HG02852 (cell line): ENCODE data around the gene WSCD1.

Source experiments
- ATAC-seq: cut with Tn5 transposase; IDR thresholded peaks from one replicate; pipeline ENCODE4 v1.9.1; 2021; ENCODE audit warnings: mild to moderate bottlenecking, moderate library complexity; ENCODE audit not compliant: unreplicated experiment

WSCD1 gene

GRCh38 chr17:6059406-6059805, 10.8 kb upstream of the WSCD1 start:
- no peak for ATAC-seq

GRCh38 chr17:6061290-6061689, 8.9 kb upstream of the WSCD1 start:
- ATAC-seq: no peak

DNA sequence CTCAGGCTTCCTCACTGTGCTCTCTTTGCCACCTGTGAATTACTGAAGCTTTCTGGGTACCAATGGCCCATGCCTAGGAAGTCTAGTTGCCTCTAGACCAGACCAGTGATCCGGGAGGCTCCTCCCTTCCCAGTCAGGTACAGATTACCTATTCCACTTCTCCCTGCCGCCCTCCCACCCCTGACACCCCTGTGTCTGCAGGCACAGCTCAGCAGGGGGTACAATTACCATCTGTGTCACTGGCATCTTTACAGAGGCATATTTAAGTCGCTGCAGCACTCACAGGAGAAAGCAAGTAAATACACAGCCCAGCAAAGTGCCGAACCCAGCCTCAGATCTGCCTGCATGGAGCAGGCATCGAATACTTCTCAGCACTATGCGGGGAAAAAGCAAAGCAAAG, 5.3 kb upstream of the WSCD1 start:
- no peak for ATAC-seq

DNA sequence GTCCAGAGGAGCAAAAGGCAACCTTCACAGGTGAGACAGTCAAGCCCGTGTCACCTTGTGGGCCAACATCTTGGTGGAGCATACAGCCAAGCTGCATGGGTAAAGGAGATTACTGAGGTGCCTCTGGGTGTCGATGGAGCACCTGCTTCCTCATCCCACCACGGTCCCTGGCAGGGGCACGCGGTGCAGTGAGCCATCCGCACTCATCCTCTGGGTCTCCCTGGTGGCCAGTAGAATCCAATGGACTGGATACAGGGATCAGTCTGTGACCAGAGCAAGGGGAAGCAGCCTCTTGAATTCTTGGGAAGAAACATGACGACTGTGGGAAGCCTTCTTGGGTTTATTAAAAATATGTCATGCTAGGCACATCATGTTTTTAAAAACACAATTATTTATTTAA, 4.8 kb upstream of the WSCD1 start:
- ATAC-seq: no peak

GRCh38 chr17:6066183-6066948, 3.8 kb upstream of the WSCD1 start:
- ATAC-seq: no peak

DNA sequence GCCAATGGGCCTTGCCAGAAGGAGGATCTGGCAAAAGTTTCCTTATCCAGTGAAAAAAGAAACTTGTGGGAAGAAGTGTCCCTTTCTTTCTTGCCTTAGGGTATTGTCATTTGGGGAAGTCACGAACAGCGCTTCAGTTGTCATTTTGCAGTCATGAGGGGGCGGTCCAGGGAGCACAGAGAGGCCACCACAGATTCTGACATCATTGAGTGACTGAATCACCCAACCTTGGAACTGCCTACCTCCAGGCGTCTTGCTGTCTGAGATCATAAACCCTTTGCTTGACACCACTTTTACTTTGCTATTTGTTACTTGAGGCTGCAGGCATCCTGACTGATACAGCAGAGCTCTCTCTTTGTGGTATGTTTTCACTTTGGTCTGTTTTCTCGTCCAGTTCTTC, 3.1 kb upstream of the WSCD1 start:
- no peak for ATAC-seq

- no peak for ATAC-seq
Observed at GRCh38 chr17:6070430-6070912, 292 bp downstream of the WSCD1 start.

DNA sequence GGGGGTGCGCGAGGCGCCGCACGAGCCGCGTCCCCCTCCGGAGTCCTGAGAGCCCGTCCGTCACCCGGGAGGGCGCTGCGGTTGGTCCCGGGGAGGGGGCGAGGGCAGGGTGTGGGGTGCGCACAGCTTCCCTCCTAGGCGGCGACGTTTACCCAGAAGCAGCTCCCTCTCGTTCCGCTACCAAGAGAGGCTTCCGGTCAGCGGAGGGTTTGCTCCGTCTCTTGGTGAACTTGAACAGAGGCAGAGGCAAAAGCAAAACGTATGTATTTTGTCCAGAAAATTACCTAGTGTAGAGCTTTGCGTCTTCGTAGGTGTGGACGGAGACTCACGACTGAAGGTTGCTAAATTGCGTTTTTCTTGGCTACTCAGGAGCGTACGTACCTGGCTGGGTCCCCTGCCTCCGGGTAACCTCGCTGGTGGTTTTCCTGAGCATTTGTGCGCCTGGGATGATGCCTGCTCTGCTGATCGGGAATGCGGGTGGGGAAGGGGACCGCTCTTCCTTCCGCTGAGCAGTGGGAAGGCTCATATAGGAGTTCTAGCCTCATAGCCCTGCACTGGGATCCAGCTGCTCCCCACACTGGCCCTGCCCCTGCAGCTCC, 833 bp downstream of the WSCD1 start:
- no peak for ATAC-seq

GRCh38 chr17:6071528-6072065, 1.4 kb downstream of the WSCD1 start:
- ATAC-seq: no peak

DNA sequence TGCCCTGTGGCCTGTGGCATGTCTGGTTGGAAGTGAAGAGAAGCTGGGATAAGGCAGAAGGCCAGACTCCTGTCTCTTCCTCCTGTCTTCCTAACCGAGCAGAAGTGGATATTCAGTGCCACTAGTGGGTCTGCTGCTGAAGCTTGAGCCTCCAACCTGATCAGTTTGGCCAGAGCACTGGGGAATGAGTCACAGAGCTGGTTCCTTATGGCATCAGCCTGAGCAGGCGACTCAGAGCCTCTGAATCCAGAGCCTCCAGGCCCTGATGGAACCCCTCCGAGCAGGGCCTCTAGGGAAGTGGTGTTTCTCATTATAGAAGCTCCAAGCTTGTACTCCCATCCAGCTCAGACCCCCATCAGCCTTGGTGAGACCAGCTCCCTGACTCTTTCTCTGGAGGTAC, 2.0 kb downstream of the WSCD1 start:
- ATAC-seq: no peak

DNA sequence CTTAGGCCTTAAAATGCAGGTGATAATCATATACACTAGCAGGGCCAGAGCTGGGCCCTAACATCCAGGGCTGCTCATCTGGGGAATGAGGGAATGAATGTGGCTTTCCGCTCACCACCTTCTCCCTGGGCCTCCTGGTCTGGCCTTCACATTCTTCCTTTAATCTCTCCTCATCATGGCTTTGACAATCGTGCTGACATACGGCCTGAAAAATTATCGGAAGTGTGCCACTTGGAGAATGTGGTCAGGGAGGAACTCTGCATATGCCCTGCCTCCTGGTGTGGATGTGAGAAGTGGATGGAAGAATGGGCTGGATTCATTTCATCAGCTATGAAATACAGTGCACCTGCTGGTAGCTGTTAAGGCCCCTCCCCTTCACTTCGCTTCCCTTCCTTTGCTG, 2.4 kb downstream of the WSCD1 start:
- no peak for ATAC-seq

GRCh38 chr17:6073620-6074019, 3.4 kb downstream of the WSCD1 start:
- no peak for ATAC-seq

DNA sequence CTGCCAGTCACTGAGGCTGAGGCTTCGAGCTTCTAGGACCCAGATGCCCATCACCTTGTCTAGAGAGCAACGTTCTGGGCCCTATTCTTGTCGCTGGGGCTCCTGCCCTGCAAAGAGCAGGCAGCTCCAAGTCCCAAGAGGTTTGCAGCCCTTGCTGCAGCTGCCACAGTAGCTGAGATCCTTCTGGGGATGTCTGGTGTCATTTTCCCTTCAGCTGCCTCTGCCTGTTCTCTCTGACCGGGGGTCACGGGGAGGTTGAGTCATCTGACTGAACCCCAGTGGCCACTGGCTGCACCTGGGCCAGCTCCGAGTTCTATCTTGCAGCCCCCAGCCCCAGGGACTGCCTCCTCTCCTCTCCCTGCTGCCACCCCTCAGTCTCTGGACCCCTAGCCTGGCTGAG, 4.9 kb downstream of the WSCD1 start:
- ATAC-seq: no peak

- ATAC-seq: no peak
Observed at GRCh38 chr17:6075845-6076244, 5.7 kb downstream of the WSCD1 start.

- ATAC-seq: no peak
Observed at GRCh38 chr17:6077752-6078151, 7.6 kb downstream of the WSCD1 start.

DNA sequence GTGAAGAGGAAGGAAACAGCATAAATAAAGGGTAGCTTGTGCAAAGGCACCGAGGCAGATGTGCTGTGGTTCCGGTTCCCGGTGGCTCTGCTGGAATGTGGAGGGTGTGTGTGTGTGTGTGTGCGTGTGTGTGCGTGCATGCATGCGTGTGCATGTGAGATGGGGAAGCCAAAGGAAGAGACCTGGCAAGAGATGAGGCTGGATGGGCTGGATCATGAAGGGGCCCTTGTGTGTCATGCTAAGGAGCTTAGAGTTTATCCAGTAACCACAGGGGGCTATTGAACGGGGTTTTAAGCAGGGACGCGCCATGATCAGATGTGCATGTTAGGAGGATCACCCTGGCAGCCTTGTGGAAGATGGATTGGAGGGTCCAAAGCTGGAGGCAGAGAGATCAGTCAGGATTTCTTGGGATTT, 8.3 kb downstream of the WSCD1 start:
- no peak for ATAC-seq

- no peak for ATAC-seq
Observed at GRCh38 chr17:6079155-6079888, 9.1 kb downstream of the WSCD1 start.

DNA sequence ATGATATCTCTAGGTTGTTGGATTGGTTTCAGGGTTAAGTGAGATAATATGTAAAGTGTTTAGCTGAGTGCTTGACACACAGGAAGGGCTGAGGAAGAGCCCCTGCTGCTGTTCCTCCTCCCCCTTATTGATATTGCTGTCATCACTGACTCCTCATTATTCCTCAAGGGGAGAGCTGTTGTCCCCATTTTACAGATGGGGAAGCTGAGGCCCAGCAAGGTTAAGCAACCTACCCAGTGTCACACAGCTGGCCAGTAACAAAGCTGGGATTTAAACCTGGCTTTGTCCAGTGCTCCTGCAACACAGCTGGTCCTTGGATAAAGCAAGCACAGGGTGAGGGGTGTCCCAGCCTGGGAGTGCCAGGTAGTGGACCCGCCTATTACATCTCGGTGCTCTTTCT, 9.8 kb downstream of the WSCD1 start:
- ATAC-seq: no peak

- ATAC-seq: no peak
Observed at GRCh38 chr17:6080711-6081430, 10.7 kb downstream of the WSCD1 start.

GRCh38 chr17:6082335-6082734, 12.2 kb downstream of the WSCD1 start:
- no peak for ATAC-seq
